ENCODE results near the gene TTI1.

The TTI1 gene

DNA sequence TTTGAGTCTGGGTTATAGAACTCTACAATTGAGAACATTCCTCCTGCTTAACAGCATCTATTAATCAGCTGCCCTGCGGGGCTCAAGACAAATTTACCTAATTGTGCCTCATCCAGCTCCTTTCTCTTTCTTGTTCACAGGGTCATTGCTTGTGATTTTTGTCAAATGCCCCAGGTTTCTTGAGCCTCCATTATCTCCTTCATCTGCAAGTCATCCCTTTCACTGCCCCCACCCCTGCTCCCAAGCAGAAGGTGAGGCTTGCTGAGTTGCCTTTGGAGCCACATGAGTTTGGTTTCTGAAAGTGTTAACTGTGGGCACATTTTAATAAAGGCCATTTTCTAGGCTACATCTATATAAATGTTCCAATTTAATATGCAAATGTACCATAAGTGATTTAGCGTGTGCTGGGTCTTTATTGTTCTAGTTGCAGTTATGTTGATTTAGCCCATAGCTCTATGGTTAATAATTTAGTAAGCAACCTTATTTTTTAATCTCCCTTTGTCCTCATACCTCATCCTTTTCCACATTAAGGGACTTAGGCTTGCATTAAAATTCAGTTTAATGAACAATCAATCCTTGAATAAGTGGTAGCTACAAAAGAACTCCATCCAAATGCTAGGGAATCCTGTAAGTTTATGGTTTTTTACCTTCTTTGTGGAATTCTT, 74.3 kb downstream of the TTI1 start:
- no peak for DNase-seq

DNA sequence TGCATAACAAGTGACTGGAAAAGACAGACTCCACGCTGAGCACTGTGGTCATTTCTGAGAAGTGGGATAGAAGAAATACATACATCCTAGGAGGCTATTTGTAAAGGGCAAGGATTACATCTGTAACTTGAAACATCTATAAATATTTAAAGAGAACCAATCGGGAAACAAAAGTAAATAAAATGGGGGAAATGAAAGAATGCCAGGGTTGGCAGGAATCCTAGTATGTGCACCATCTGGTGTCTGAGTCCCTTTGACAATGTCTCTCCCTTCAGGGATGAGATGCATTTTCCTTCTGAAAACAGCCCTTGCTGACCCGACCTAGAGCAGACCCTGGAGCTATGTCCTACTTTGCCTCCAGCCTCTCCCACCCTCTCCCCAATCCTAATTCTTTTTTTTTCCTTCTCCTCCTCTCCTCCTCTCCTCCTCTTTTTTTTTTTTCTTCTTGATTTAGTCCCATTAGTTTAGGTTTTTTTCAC, 77.1 kb downstream of the TTI1 start:
- DNase-seq = peak; percentile 72

DNA sequence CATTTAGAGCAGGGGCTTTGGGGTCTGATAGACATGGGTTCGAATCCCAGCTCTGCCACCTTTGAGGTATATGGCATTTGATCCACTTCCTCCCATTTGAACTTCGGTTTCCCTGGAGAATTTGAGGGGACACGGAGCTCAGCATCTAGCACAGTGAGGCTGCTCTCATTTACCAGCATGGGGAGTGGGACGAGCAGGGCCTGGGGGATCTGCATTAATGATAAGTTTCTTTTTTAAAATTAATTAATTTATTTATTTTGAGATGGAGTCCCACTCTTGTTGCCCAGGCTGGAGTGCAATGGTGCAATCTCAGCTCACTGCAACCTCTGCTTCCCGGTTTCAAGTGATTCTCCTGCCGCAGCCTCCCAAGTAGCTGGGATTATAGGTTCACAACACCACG, 77.7 kb downstream of the TTI1 start:
- DNase-seq = no peak

DNA sequence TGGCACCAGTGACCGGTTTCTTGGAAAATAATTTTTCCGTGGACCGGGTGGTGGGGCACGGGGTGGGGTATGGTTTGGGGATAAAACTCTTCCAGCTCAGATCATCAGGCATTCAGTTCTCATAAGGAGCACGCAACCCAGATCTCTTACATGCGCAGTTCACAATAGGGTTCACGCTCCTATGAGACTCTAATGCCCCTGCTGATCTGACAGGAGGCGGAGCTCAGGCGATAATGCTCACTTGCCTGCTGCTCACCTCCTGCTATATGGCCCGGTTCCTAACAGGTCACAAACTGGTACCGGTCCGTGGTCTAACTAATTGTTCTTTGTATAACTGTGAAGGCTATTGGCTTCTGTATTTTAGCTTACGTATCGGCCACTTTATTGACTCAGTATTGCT, 78.6 kb downstream of the TTI1 start:
- DNase-seq = no peak

DNA sequence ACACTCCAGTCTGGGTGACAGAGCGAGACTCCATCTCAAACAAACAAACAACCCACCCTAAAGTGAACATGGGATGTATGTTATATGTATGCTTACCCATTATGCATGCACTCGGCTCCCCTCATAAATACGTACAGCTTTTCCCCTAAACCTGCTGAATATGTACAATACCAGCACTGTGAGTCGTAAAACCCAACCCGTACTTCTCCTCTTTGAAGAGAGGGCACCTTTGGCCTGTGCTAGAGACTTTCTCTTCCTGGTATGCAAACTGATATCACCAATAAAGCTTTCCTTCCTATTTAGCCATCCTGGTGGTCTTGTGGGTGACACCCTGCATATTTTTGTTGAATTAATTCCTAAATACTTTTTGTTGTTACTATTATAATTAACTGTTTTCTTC, 79.1 kb downstream of the TTI1 start:
- DNase-seq = no peak

DNA sequence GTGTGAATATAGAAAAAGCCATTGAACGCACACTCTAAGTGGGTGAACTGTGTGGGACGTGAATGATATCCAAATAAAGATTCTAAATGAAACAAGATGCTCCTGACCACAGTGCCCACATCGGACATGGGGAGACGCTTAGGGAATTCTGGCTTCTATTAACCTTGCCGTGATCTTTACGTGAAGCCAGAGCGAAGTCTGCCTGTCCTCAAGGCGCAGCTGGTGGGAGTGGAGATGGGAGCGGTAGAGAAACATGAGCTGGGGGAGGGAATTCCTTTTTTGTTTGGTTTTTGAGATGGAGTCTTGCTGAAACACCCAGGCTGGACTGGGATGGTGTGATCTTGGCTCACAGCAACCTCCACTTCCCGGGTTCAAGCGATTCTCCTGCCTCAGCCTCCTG, 84.3 kb downstream of the TTI1 start:
- DNase-seq = no peak

DNA sequence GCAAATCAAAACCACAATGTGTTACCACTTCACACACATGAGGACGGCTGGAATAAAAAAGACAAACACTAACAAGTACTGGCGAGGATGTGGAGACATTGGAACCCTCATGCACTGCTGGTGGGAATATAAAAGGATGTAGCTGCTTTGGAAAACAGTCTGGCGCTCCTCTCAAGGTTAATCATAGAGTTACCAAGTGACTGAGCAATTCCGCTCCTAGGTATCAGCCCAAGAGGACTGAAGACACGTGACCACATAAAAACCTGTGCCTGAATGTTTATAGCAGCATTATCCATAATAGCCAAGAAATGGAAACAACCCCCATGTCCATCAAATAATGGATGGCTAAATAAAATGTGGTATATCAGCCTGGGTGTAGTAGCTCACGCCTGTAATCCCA, 85.3 kb downstream of the TTI1 start:
- no peak for DNase-seq

DNA sequence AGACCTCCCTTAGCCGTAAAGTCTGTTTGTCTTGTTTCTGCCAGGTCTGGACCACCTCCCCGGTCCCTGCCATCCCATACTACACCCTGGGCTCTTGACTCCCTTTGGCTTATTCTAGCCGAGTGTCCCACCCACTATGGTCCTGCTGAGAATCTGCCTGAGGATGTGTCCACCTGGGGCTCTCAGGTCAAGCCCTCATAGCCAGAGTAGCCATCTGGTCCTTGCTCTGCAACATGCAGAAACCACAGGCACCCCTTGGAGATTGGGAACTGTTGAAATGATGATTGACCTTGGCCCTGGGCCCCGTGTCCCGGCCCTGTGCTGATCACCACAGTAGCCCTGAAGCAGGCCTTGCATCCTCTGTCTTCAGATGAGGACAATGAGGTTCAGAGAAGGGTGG, 86.3 kb downstream of the TTI1 start:
- no peak for DNase-seq

DNA sequence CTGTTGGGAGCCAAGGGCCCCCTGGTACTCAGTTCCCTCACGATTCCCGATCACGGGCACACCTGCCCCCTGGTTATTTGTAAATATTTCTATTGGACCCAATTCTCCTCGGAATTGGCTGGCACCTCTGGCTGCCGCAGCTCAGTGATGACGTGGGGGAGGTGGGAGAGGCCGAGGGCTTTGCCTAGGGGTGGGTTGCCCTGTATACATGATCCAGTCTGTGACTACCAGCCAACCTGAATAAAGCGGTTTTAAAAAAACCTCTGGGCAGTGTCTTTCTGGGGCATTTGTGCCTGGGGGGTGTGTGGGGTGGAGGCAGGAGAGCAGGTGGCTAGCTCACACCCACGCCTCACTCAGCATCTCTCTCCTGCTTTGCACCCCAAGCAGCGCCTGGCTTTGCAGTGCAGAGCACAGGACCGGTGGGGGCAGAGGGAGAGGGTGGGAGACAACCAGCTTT, 88.1 kb downstream of the TTI1 start:
- DNase-seq = peak; percentile 75

DNA sequence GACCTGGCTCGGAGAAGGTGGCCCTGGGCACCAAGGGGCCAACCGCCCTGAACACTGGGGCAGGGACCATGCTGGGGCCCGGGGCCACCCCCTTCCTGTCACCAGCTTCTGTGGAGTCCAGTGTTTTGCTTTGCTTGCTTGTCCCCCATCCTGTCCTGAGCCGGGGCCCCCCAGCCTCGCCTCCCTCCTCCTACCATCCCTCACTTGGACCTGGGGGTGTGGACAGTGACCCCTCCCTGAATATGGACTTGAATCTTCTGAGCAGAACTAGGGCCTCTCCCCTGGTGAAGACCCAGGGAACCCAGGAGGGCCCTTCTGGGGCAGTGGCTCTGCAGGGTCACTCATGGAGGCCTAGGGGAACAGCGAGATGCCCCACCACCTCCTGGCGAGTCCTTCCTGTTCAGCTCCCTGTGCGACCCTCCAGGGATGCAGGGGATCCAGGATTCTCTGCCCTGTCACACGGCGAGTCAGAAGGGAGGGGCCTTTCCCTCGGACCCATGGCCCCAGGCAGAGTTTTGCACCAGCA, 88.7 kb downstream of the TTI1 start:
- DNase-seq = no peak

DNA sequence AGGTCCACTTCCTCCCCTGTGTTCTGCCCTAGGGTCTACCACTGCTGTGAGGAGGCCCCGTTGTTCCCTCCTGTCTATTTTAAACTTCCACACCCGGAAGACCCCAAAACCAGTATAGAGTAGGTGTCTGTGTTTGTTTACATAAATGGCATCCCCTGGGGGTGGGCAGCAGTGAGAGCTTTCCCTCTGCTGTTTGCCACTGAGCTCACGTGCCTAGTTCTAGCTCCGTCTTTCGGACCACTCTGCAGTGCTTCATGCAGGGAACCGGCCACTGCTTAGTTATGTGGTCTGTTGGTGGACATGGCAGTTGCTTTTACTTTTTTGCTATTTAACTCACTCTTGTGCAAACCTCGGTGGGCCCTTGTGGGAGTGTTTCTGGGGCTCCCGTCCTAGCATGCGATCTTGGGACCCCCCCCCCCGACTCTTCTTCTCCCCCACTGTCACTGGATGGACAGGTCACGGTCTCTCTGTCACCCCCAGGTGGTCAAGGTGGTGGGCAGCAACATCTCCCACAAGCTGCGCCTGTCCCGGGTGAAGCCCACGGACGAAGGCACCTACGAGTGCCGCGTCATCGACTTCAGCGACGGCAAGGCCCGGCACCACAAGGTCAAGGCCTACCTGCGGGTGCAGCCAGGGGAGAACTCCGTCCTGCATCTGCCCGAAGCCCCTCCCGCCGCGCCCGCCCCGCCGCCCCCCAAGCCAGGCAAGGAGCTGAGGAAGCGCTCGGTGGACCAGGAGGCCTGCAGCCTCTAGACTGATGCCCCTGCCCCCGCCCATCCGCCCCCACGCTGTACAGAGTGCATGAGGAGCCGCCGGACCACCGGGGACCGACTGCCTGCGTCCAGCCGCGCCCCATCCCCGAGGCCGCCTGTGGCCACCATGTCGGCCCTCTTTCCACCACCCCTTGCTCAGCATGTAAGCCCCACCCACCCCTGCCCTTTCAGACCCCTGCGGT, 89.5 kb downstream of the TTI1 start:
- no peak for DNase-seq

DNA sequence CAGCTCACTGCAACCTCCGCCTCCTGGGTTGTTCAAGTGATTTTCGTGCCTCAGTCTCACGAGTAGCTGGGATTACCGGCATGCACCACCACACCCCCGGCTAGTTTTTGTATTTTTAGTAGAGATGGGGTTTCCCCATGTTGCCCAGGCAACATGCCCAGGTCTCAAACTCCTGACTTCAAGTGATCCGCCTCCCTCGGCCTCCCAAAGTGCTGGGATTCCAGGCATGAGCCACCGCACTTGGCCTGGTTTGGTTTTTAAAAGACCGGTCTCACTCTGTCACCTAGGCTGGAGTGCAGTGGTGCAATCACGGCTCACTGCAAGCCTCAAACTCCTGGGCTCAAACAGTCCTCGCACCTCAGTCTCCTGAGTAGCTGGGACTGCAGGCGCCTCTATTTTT, 90.2 kb downstream of the TTI1 start:
- no peak for DNase-seq

DNA sequence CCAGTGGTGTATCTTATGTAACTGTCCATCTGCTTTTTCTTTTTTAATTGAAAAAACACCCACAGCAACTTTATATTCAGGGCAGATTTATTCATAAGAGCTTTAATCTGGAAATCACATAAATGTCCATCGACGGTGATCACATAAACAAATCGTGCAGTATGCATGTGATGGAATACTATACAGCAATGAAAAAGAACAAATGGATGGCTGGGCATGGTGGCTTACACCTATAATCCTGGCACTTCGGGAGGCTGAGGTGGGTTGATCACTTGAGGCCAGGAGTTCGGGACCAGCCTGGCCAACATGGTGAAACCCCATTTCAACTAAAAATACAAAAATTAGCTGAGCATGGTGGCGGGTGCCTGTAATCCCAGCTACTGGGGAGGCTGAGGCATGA, 91.3 kb downstream of the TTI1 start:
- DNase-seq = no peak

DNA sequence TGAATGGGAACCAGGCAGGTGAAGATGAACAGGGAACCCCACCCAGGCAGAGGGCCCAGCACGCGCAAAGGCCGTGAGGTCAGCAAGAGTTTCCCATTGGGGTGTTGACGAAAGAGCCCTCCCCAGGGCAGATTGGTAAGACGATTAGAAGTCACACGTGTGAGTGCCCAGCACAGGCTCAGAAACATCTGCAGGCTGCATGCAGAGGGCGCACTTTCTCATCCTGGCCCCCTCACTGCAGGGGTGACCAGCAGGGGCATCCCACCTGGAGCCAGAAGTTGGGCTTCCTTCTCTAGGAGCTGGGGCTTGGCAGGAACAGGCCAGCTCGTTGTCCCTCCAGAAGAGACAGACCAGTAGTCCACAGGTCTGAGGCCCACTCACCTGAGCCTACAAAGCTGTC, 91.9 kb downstream of the TTI1 start:
- DNase-seq = no peak

DNA sequence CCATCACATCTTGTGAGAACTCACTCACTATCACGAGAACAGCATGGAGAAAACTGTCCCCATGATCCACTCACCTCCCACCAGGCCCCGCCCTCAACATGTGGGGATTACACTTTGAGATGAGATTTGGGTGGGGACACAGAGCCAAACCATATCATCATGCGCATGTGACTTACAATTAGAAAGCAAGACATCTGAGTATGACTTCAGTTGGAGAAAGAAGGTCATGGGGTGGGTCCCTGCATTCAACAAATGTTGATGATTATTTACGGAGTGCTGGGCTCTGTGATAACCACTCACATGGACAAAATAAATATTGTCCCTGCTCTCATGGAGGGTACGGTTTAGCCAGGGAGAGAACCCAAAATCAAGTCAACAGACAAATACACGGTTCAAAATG, 92.4 kb downstream of the TTI1 start:
- DNase-seq = no peak

DNA sequence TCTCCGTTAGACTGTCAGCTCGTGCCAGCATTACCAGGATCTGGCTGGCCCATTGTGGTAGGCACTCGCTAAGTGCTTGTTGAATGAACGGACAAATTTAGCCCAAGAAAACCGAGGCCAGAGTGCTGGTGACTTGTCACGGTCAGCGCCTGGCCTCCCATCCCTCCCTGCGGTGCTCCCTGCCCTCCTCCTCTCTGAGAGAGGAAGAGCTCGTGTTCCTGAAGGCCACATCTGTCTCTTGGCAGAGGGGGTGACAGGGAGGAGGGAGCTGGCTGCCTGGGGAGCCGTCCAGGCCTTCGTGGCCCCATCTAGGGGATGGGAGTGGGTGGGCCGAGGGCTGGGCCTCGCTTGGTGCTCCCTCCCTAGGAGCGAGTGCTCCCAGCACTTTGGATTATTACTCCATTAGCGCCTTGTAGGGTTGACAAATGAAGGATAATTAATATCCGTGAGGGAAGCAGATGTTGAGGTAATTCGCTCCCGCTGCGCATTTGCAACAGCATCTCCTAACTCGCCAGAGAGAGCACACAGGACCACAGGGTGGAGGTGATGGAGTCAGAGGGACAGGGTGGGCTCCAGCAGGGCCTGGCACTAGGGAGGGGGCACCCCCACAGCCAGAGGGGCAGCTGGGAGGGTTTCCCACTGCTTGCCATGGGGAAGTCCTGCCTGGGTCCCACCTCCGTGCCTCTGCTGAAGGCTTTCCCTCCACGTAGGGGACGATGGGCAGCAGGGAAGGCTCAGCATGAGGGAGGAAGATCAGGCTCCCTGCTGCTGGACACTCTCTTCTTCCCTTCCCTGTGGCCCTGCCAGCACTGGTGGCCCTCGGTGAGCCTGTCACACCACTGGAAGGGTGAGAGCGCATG, 93.3 kb downstream of the TTI1 start:
- DNase-seq = no peak

DNA sequence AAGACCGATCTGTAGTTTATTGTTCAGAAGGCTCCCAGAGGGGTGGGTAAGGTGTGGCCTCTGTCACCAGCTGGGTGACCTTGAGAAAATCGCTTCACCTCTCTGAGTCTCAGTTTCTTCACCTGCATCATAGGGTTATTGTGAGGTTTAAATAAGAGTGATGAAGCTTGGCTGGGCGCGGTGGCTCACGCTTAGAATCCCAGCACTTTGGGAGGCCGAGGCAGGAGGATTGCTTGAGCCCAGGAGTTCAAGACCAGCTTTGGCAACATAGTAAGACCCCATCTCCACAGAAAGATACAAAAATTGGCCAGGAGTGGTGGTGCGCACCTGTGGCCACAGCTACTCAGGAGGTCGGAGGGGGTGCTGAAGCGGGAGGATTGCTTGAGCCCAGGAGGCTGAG, 94.3 kb downstream of the TTI1 start:
- DNase-seq = no peak

DNA sequence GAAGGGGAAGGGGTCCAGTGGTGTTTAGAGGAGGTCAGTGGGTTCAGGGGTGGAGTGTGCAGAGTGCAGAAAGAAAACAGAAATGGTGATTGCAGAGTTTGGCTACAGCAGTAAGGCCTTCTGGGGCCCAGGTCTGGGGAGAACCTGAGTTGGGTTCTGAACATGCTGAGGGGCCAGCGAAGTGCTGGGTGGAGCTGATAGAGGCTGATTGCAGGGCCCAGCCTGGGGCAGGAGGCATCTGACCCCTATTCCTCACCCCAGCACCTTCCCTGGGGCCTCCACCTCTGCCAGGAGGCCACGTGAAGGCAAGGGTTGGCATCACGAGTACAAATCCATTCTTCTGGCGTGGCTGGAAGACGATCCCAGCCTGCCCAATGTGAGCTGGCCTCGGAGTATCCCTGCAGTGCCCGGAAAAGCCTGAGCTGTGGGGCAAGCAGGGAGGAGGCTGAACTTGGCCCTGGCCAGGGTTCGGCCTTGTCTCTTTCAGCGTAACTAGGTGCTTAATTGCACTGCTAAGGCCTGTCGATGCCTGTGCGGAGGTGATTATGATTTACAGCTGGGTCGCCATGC, 95.0 kb downstream of the TTI1 start:
- no peak for DNase-seq

DNA sequence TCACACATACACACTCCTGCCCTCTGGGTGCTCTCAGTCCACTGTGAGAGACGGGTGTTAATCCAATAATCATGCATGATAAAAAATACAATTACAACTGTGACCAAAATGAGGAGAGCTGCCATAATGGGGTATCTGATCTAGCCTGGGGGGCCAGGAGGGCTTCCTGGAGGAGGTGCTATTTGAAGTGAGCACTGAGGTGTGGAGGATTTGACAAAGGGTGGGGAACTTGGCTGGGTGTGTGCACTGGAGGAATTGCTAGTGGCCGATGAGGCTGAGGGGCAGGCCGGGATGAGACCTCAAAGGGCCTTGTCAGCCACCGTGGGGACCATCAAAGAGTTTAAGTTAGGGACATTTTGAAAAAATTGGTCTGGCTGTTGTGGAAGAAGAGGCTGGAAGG, 95.6 kb downstream of the TTI1 start:
- DNase-seq = no peak

DNA sequence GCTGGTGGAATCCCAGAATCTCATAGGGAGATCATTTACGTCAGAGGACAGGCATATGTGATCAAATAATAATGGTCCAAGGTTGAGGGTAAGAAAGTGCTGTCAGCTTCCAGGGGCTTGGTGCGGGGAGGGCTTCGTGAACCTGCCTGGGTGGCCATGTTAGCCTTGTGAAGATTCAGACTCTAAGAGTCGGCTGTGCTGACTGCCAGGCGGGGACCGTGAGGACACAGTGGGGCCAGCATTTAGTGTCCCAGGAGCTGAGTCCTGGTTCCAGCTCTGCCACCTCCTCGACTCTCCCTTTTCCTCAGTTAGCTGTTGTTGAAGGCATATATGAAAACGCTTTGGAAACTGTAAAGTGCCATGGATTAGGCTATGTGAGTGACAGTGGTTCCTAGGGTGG, 96.8 kb downstream of the TTI1 start:
- no peak for DNase-seq

DNA sequence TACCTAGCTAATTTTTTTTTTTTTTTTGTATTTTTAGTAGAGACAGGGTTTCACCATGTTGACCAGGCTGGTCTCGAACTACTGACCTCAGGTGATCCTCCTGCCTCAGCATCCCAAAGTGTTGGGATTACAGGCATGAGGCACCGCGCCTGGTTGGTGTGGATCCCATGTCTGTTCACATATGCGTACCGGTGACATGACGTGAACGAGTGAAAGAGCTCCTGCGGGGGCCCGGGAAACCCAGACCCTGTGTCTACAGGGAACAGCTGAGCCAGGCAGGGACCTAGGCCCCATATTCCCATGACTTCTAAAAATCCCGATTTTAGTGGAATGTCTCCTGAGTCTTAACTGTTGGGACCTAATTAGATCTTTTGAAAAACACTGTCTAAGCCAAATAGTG, 97.2 kb downstream of the TTI1 start:
- DNase-seq = no peak

DNA sequence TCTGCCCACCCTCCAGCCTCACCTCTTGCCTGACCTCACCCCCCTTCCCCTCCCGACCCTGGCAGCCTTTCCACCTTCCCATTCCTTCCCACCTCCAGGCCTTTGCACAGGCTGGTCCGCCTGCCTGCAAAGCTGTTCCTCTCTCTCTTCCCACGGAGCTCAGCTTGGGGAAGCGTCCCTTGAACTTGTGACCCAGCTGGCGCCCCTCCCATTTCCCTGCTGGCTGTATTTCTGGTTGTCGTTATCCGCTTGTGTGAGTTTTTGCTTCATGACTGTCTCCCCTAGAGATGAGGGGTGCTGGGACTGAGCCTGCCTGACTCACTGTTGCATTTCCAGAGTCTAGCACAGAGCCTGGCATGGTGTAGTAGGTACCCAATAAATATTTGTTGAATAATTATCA, 97.8 kb downstream of the TTI1 start:
- DNase-seq = no peak
